Fibroblast of villous mesenchyme (primary cell): ENCODE results near the gene MGST1. TPM values are rescaled to one million over a fixed set of nuclear protein-coding genes. Genes with fewer than 3 reads are reported as not detected.
A peak's percentile ranks its signal among the peaks of the same experiment; 100 is the strongest.

Experiments
- DNase-seq: peaks from one replicate; pipeline ENCODE4 v3.0.0-alpha.2; 2010; ENCODE audit warnings: low read depth
- H3K4me3 ChIP-seq: 2 replicates; pipeline ENCODE4 v1.5.1; 2011; ENCODE audit warnings: low read depth, mild to moderate bottlenecking, low read length
- total RNA-seq: library from RNA; depleted of rRNA; stranded (reverse); fragments of >200 nt; gene quantifications from 2 replicates; pipeline ENCODE4 v1.2.3, GENCODE V29; 2012
- TF ChIP-seq, protein P1 (sequence below): IDR thresholded peaks from 2 replicates; pipeline ENCODE4 v1.5.1; 2012; ENCODE audit warnings: low read depth, mild to moderate bottlenecking, low read length; ENCODE audit not compliant: insufficient read depth

MGST1 gene
- total RNA-seq, 1 donor: 169 TPM

DNA sequence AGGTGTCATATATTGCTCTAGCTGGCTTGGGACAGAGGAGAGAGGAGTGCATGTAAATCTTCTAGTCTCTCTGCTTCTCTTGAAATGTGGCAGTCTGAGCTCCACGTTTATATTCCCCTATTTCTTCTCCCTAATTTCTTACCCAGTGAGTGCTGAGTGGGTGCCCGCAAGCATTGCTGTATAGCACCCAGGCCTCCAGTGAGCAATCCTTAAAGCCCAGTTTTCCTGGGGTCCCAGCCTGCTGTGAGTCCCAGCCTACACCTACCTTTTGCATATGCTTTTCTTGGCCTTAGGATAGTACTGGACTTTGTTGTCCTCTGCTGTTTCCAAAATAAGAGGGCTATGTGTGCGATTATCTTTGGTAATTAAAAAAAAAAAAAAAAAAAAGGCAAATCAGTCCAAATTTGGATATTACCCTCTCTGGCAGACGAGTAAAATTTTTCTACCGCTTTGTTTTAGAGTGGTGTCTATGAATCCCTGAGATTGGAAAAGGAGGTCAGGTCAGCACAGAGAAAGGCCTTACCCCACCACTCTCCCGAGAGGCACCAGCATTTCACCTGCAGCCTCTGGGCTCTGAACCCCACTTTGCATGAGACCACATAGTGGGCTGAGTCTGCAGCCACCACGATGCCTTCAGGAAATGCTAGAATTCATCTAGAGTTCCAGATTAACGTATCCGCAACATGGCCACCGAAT is 1.1 kb downstream of the MGST1 start:
- peak overlapping the region; percentile 67 for H3K4me3 ChIP-seq
- peak; percentile 16 for DNase-seq
- TF ChIP-seq, protein P1, sequence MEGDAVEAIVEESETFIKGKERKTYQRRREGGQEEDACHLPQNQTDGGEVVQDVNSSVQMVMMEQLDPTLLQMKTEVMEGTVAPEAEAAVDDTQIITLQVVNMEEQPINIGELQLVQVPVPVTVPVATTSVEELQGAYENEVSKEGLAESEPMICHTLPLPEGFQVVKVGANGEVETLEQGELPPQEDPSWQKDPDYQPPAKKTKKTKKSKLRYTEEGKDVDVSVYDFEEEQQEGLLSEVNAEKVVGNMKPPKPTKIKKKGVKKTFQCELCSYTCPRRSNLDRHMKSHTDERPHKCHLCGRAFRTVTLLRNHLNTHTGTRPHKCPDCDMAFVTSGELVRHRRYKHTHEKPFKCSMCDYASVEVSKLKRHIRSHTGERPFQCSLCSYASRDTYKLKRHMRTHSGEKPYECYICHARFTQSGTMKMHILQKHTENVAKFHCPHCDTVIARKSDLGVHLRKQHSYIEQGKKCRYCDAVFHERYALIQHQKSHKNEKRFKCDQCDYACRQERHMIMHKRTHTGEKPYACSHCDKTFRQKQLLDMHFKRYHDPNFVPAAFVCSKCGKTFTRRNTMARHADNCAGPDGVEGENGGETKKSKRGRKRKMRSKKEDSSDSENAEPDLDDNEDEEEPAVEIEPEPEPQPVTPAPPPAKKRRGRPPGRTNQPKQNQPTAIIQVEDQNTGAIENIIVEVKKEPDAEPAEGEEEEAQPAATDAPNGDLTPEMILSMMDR: no peak

DNA sequence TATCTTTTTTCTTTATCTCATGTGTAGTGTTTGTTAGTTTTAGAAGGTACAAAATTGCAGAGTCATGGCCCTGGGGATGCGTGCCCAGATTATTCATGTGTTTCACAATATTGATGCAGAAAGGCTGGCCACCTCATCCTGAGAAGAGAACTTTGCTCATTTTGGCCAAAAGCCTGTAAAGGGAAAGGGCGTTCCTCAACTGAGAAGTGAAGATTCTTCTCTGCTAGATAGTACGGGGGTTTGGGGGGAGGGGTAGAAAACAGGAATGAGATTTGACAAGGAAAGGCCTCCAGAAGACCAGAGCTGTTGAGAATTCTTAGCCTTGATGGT is 1.7 kb downstream of the MGST1 start:
- DNase-seq: peak; percentile 95
- TF ChIP-seq, protein P1: no peak
- H3K4me3 ChIP-seq: peak overlapping the region; percentile 67

DNA sequence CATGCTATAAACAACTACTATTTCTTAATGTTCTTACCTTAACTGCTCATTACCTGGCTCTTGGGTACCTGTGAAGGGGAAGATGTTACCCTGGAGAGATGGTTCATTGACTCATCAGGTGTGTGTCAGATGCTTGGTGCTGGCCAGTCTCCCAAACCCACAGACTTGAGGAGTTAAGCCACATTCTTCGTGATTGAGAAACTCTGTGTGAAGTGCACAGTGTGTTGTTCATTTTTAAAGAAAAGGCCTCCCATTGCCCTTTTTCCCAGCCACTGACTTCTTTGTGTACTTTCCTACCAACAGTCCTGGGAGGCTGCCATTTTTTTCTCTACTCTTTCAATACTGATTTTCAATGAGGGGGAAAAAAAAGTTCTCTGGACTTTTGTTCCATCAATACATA is 3.2 kb downstream of the MGST1 start:
- no peak overlapping the region for H3K4me3 ChIP-seq
- TF ChIP-seq, protein P1: no peak
- DNase-seq: peak; percentile 96

DNA sequence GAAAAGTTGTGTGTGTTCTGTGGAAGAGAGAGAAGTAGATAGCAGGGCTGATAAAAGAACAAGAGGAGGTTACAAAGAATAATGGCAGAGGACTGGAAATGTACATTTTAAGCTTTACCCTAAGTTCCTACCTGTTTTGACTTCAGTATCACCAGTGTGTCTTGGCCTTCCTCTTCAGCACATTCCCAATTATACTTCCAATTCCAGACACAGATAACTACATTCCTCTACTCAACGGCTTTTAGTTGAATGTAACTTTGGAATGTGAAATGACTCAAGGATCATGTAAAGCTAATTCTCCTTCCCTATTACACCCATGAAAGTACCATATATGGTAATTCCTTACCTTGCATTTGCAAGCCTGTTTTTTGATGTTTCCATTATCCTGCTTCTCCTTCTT is 5.0 kb downstream of the MGST1 start:
- H3K4me3 ChIP-seq: no peak overlapping the region
- TF ChIP-seq, protein P1: no peak
- DNase-seq: peak; percentile 37

DNA sequence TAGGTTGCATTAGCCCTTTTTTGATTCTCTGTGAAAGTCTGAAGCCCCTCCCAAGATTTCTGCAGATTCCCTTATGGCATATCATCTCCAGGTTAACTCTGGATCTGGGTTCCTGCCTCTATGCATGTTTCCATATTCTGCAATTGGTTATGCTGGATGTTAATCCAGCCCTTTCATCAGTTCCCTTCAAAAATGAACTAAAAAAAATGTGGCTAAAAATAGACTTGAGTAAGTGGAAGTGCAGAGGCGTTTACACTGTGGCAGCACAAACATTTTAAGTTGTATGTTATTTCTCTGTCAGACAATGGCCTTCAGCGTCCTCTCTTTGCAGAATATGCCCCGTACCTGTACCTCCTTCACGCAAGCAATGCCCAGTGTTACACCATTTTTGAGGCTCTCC is 11.4 kb downstream of the MGST1 start:
- TF ChIP-seq, protein P1: no peak
- no peak for DNase-seq
- H3K4me3 ChIP-seq: no peak overlapping the region

DNA sequence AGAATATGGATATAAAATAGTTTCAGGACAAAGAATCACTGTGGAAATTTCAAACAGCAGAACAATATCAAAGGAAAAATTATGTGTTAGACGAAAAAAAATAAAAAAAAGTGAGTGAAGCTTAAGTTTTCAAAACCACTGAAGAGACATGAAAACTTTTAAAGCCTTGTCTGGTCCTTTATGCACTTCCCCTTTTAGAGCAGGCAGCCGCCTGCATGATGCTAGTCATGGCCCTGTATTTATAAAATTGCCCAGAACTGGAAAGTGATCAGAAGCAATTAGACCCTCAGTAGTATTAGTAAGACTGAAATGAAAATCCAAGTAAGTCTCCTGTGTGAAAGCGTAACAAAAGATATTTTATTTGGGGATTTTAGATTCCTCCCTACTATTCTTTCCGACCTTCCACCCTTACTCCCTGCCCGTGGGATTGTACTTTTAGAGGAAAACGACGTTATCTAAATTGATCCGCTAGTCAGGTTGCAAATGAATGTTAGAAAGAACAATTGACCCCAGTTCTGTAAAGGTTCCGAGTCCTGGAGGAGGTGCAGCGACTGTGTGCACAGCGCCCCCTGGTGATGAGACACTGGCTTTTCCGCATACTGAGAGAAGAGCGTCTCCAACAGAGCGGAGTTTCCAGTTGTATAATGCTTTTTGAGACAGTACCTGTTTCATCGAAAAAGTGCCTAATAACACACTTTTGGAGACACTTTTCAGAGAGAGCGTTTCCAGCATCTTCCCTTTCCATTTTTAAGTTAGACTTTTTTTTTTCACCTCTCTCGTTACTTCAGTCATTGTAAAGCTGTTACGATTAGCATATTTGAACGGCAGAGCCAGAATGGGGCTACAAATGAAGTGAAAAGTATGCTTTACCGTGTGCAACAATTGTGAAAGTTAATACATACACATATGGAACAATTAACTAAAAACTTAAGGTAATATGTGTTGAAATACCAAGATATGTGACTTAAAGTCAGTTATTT is 12.4 kb downstream of the MGST1 start:
- DNase-seq: peak; percentile 68
- no peak overlapping the region for H3K4me3 ChIP-seq
- TF ChIP-seq, protein P1: peak; percentile 85
